ENCODE measurements around the gene LRRC4C. TPM values are rescaled to one million over a fixed set of nuclear protein-coding genes. Genes with fewer than 3 reads are reported as not detected.

Gene LRRC4C
- total and polyA plus RNA-seq, 4 donors, result 0.10 to 0.93 (median 0.30) TPM

DNA sequence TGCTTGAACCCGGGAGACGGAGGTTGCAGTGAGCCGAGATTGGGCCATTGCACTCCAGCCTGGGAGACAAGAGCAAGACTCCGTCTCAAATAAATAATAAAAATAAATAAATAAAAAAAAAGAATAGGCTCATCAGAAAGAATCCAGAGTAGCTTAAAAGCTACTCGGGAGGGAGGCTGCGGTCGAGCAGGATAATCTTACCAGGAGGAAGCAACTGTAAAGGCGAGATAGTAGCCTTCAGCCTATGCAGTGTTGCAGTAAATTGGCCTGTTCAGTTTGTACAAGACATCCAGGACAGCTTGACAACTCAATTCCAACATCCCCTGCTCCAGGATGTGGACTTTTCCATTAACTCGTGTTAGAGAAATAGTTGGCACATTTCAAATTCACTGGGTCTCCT lies 1164.7 kb downstream of the LRRC4C start:
- H3K4me1 ChIP-seq (ENCODE audit: control insufficient read depth in 4 of 4, insufficient read depth in 4 of 4, low read length in 3 of 4), result peaks cover 2 to 17% (median 9%) of the 10 kb centered on the region in 4 donors
- no peak overlapping the region for H3K4me3 ChIP-seq (ENCODE audit: low read depth in 1 of 3, low read length in 3 of 3)
- H3K9ac ChIP-seq (ENCODE audit: low read depth in 1 of 2, low read length in 2 of 2), result no peak overlapping the region
- WGBS, result 67% methylated on average over 9 of the region's 9 CpGs
- no peaks in the 10 kb centered on the region for H3K27me3 ChIP-seq (ENCODE audit: control insufficient read depth in 4 of 4, insufficient read depth in 4 of 4, low read length in 3 of 4)
- no peak for DNase-seq (ENCODE audit: low spot score)
- no peaks in the 10 kb centered on the region for H3K9me3 ChIP-seq (ENCODE audit: control insufficient read depth in 4 of 4, low read length in 3 of 4)
- no peak overlapping the region for H3K27ac ChIP-seq (ENCODE audit: low read depth in 1 of 2, low read length in 2 of 2)
- no peak for TF ChIP-seq FOXA2 (IDR thresholded peaks at IDR 0.05)
- TF ChIP-seq, protein P1, sequence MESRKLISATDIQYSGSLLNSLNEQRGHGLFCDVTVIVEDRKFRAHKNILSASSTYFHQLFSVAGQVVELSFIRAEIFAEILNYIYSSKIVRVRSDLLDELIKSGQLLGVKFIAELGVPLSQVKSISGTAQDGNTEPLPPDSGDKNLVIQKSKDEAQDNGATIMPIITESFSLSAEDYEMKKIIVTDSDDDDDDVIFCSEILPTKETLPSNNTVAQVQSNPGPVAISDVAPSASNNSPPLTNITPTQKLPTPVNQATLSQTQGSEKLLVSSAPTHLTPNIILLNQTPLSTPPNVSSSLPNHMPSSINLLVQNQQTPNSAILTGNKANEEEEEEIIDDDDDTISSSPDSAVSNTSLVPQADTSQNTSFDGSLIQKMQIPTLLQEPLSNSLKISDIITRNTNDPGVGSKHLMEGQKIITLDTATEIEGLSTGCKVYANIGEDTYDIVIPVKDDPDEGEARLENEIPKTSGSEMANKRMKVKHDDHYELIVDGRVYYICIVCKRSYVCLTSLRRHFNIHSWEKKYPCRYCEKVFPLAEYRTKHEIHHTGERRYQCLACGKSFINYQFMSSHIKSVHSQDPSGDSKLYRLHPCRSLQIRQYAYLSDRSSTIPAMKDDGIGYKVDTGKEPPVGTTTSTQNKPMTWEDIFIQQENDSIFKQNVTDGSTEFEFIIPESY (IDR thresholded peaks at IDR 0.05), result no peak
- TF ChIP-seq TAF1 (conservative IDR thresholded peaks at IDR 0.05), result no peak
- TF ChIP-seq NR2F2 (IDR thresholded peaks at IDR 0.05), result no peak
- TF ChIP-seq, protein P2, sequence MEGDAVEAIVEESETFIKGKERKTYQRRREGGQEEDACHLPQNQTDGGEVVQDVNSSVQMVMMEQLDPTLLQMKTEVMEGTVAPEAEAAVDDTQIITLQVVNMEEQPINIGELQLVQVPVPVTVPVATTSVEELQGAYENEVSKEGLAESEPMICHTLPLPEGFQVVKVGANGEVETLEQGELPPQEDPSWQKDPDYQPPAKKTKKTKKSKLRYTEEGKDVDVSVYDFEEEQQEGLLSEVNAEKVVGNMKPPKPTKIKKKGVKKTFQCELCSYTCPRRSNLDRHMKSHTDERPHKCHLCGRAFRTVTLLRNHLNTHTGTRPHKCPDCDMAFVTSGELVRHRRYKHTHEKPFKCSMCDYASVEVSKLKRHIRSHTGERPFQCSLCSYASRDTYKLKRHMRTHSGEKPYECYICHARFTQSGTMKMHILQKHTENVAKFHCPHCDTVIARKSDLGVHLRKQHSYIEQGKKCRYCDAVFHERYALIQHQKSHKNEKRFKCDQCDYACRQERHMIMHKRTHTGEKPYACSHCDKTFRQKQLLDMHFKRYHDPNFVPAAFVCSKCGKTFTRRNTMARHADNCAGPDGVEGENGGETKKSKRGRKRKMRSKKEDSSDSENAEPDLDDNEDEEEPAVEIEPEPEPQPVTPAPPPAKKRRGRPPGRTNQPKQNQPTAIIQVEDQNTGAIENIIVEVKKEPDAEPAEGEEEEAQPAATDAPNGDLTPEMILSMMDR (IDR thresholded peaks at IDR 0.05; ENCODE audit: low read depth, low read length, missing input control), result no peak
- no peak for TF ChIP-seq FOXA1 (IDR thresholded peaks at IDR 0.05)
- TF ChIP-seq JUND (IDR thresholded peaks at IDR 0.05), result no peak
- TF ChIP-seq, protein P3, sequence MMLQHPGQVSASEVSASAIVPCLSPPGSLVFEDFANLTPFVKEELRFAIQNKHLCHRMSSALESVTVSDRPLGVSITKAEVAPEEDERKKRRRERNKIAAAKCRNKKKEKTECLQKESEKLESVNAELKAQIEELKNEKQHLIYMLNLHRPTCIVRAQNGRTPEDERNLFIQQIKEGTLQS (IDR thresholded peaks at IDR 0.05), result no peak
- TF ChIP-seq, protein P4, sequence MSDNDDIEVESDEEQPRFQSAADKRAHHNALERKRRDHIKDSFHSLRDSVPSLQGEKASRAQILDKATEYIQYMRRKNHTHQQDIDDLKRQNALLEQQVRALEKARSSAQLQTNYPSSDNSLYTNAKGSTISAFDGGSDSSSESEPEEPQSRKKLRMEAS (IDR thresholded peaks at IDR 0.05), result no peak
- TF ChIP-seq EGR1 (IDR thresholded peaks at IDR 0.05; ENCODE audit: low read depth in 2 of 2), result no peak
- TF ChIP-seq HNF4G (IDR thresholded peaks at IDR 0.05), result no peak
- no peak for TF ChIP-seq HNF4A (conservative IDR thresholded peaks at IDR 0.05)
- TF ChIP-seq SP1 (IDR thresholded peaks at IDR 0.05), result no peak
- TF ChIP-seq, protein P5, sequence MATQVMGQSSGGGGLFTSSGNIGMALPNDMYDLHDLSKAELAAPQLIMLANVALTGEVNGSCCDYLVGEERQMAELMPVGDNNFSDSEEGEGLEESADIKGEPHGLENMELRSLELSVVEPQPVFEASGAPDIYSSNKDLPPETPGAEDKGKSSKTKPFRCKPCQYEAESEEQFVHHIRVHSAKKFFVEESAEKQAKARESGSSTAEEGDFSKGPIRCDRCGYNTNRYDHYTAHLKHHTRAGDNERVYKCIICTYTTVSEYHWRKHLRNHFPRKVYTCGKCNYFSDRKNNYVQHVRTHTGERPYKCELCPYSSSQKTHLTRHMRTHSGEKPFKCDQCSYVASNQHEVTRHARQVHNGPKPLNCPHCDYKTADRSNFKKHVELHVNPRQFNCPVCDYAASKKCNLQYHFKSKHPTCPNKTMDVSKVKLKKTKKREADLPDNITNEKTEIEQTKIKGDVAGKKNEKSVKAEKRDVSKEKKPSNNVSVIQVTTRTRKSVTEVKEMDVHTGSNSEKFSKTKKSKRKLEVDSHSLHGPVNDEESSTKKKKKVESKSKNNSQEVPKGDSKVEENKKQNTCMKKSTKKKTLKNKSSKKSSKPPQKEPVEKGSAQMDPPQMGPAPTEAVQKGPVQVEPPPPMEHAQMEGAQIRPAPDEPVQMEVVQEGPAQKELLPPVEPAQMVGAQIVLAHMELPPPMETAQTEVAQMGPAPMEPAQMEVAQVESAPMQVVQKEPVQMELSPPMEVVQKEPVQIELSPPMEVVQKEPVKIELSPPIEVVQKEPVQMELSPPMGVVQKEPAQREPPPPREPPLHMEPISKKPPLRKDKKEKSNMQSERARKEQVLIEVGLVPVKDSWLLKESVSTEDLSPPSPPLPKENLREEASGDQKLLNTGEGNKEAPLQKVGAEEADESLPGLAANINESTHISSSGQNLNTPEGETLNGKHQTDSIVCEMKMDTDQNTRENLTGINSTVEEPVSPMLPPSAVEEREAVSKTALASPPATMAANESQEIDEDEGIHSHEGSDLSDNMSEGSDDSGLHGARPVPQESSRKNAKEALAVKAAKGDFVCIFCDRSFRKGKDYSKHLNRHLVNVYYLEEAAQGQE (IDR thresholded peaks at IDR 0.05), result no peak
- TF ChIP-seq RAD21 (IDR thresholded peaks at IDR 0.05), result no peak
- no peak for TF ChIP-seq RXRA (IDR thresholded peaks at IDR 0.05)
- no peak for TF ChIP-seq GABPA (IDR thresholded peaks at IDR 0.05 in 1 of 2, conservative IDR thresholded peaks at IDR 0.05 in 1 of 2)
- TF ChIP-seq YY1 (IDR thresholded peaks at IDR 0.05), result no peak
- H3K36me3 ChIP-seq (ENCODE audit: control insufficient read depth in 4 of 4, insufficient read depth in 3 of 4, low read depth in 1 of 4, low read length in 3 of 4), result no peaks in the 10 kb centered on the region

Data from liver (tissue), 9 donors.